SJCRH30 (cell line): ENCODE measurements around the gene IL17A. TPM values are rescaled to one million over a fixed set of nuclear protein-coding genes. Genes with fewer than 3 reads are reported as not detected.

Source experiments
- DNase-seq, 2 experiments: peaks; one replicate each; pipeline ENCODE4 v3.0.0-alpha.2; 2015 to 2020
- H3K27ac ChIP-seq: fragments of 250-450 bp; sonication (Bioruptor Pico); 2 replicates; pipeline ENCODE4 v1.5.1; 2020; ENCODE audit warnings: mild to moderate bottlenecking, moderate library complexity
- H3K27me3 ChIP-seq: fragments of 250-450 bp; sonication (Bioruptor Pico); 2 replicates; pipeline ENCODE4 v1.5.1; 2020; ENCODE audit warnings: mild to moderate bottlenecking, moderate library complexity
- H3K36me3 ChIP-seq: fragments of 250-450 bp; sonication (Bioruptor Pico); 2 replicates; pipeline ENCODE4 v1.5.1; 2020; ENCODE audit warnings: mild to moderate bottlenecking, moderate library complexity
- H3K4me1 ChIP-seq: fragments of 250-450 bp; sonication (Bioruptor Pico); 2 replicates; pipeline ENCODE4 v1.5.1; 2020; ENCODE audit warnings: mild to moderate bottlenecking, moderate library complexity
- H3K4me3 ChIP-seq: fragments of 250-450 bp; sonication (Bioruptor Pico); 2 replicates; pipeline ENCODE4 v1.5.1; 2020; ENCODE audit warnings: mild to moderate bottlenecking, moderate library complexity
- H3K9me3 ChIP-seq: fragments of 250-450 bp; sonication (Bioruptor Pico); replicated peaks from 2 replicates; pipeline ENCODE4 v1.5.1; 2020; ENCODE audit warnings: mild to moderate bottlenecking, moderate library complexity
- total RNA-seq: library from RNA; depleted of rRNA; stranded (reverse); fragments of >200 nt; shearing (Covaris generic); gene quantifications from 2 replicates; pipeline ENCODE4 v1.2.3, GENCODE V29; 2014; rRNA removed

IL17A gene
- total RNA-seq, 1 experiment from 2014 or later, result not detected

GRCh38 chr6:52216932-52217575, 30.9 kb downstream of the IL17A start:
- Histone ChIP-seq H3K36me3 (no peaks in the 10 kb centered on the region), H3K9me3 (no peaks in the 10 kb centered on the region), H3K27me3 (no peaks in the 10 kb centered on the region), H3K4me3 (no peak overlapping the region), H3K4me1 (no peaks in the 10 kb centered on the region), H3K27ac (no peak overlapping the region)
- DNase-seq, result no peak

GRCh38 chr6:52217761-52218160, 31.6 kb downstream of the IL17A start:
- no peaks in the 10 kb centered on the region for H3K9me3 ChIP-seq
- no peaks in the 10 kb centered on the region for H3K4me1 ChIP-seq
- no peak overlapping the region for H3K27ac ChIP-seq
- H3K27me3 ChIP-seq, result no peaks in the 10 kb centered on the region
- no peak overlapping the region for H3K4me3 ChIP-seq
- no peaks in the 10 kb centered on the region for H3K36me3 ChIP-seq
- DNase-seq, result no peak

GRCh38 chr6:52221302-52221701, 35.1 kb downstream of the IL17A start:
- Histone ChIP-seq H3K4me1 (no peaks in the 10 kb centered on the region), H3K9me3 (no peaks in the 10 kb centered on the region), H3K27me3 (no peaks in the 10 kb centered on the region), H3K4me3 (no peak overlapping the region), H3K36me3 (no peaks in the 10 kb centered on the region), H3K27ac (no peak overlapping the region)
- DNase-seq, result no peak

GRCh38 chr6:52227495-52227894, 41.3 kb downstream of the IL17A start:
- Histone ChIP-seq H3K27ac (no peak overlapping the region), H3K27me3 (no peaks in the 10 kb centered on the region), H3K36me3 (no peaks in the 10 kb centered on the region), H3K4me1 (no peaks in the 10 kb centered on the region), H3K4me3 (no peak overlapping the region), H3K9me3 (no peaks in the 10 kb centered on the region)
- no peak for DNase-seq

DNA sequence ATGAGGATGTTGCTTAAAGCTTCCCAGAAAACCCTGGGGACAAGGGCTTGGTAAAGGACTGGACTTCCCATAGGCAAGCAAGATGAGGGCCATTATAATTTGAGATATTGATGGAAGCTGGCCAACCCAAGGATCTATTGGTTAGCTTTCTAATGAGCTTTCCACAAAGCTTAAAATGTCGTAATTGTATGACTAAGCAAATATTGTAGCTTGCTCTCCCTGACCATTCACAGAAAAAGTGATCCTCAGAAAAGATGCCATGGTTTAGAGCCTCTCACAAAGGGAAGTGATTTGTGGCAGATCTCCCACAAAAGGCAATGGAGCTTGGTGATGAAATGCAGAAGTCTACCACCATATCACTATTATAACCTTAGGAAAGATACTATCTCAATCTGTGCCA, 44.5 kb downstream of the IL17A start:
- Histone ChIP-seq H3K4me3 (no peak overlapping the region), H3K27me3 (no peaks in the 10 kb centered on the region), H3K27ac (no peak overlapping the region), H3K9me3 (no peaks in the 10 kb centered on the region), H3K4me1 (no peaks in the 10 kb centered on the region), H3K36me3 (no peaks in the 10 kb centered on the region)
- DNase-seq, result no peak

DNA sequence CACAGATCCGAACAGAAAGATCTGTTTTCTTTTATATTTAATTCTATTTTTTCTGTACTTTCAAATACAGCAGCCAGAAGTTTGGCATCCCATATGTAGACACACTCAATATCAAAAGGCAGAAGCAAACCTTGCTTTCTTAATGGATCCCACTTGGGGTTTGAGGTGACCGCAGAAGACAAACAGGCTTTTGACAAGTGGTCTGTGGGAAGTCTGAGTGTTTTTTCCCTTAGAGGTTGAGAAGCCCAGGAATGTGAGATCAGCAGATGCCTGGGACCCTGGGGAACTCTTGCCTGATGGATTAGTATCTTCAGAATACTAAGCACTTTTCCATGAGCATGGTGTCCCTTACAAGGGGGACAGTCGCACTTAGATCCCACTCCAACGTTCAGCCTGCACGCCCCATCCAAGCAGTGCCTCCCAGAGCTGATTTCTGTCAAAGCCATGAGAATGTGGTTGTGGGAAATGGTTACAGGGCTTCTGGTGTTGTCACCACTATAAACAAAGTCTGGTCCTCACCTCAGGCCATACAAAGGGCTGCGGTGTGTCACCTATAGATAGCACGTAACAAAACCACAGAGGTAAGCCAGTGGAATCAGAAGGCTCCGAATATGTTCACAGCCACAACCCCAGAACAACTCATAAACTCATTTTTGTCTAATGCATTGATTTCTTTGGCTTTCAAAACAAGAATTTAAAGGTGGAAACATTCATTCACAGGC, 45.4 kb downstream of the IL17A start:
- no peak overlapping the region for H3K27ac ChIP-seq
- H3K36me3 ChIP-seq, result no peaks in the 10 kb centered on the region
- H3K9me3 ChIP-seq, result no peaks in the 10 kb centered on the region
- H3K4me3 ChIP-seq, result no peak overlapping the region
- DNase-seq, result peak; percentile 33 to 47
- H3K4me1 ChIP-seq, result no peaks in the 10 kb centered on the region
- H3K27me3 ChIP-seq, result no peaks in the 10 kb centered on the region

DNA sequence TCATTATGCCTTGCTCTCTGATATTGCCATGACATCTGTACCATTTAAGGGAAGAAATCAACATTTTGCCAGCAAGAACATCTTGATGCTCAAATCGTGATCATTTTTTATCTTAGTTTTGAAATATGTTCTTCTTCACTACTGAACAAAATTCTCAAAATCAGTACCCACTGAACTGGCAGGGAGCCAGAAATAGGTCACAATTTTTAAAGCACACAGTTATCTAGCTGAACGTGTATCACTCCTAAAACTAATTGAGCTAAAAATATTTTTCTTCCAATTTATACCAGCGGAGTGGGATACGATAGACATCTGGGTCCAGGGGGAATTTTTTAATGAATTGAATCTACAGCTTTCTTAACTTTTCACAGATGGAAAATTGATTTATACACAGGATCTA, 46.8 kb downstream of the IL17A start:
- H3K36me3 ChIP-seq, result no peaks in the 10 kb centered on the region
- H3K4me1 ChIP-seq, result no peaks in the 10 kb centered on the region
- H3K27me3 ChIP-seq, result no peaks in the 10 kb centered on the region
- no peak for DNase-seq
- no peak overlapping the region for H3K27ac ChIP-seq
- H3K9me3 ChIP-seq, result no peaks in the 10 kb centered on the region
- H3K4me3 ChIP-seq, result no peak overlapping the region

DNA sequence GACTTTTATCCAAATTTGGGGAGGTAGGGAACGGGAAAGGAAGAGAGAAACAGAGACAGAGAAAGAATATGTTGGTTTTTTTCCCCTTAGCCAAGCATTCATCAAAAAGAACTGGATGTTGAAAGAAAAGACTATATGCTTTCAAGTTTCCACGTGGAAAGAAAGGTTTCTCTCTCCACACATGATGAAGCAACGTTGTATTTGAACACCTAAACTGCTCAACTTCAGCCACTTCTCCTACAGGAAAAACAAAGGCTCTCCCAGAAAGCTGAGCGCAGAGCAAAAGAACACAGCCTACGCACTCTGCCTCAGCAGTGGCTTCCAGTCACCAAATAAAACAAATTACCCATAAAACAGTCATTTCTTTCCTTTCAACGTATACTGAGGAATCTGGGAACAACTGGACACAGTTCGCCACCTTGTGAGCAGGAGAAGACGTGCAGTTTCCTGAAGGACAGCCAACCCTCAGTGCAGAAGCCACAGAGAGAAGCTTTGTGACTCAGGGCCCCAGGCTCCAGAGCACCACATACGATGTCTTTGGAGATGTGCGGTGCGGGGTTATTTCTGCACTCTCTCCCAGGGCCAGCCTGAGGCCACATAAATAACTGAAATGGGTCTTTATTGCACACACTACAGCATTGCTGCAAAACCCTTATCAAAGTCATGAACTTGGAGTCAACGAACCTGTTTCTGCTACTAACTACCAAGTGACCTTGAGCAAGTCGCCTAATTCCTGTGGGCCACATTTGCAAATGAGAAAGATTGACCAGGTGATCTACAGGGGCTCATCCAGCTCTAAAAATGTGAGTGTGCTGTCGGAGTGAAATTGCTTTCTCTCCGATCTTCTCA, 48.0 kb downstream of the IL17A start:
- Histone ChIP-seq H3K9me3 (no peaks in the 10 kb centered on the region), H3K27ac (no peak overlapping the region), H3K36me3 (no peaks in the 10 kb centered on the region), H3K4me1 (no peaks in the 10 kb centered on the region), H3K27me3 (no peaks in the 10 kb centered on the region), H3K4me3 (no peak overlapping the region)
- peak; percentile 57 to 78 for DNase-seq

Other genes with a start within 250 kb of the IL17A start
- 0.53 and 0.71 TPM in 2 replicates for gene PKHD1, start 98.8 kb upstream of the IL17A start, total RNA-seq
- not detected in 2 replicates for gene IL17F, start 58.1 kb downstream of the IL17A start, total RNA-seq
- gene MCM3, start 98.4 kb downstream of the IL17A start, total RNA-seq, result 153 and 155 TPM in 2 replicates
- gene PAQR8, start 175.8 kb downstream of the IL17A start, total RNA-seq, result 3.3 and 3.4 TPM in 2 replicates
- gene EFHC1, start 234.0 kb downstream of the IL17A start, total RNA-seq, result 11.7 and 14.6 TPM in 2 replicates